Eye (tissue), 1 donor: ENCODE results near the gene FGD1.
"Not testable (repeated sequence)": the region's sequence is repeated elsewhere in the genome, so short reads cannot be mapped to it uniquely, and the experiment has no call there.

ENCODE experiments used
- DNase-seq: peaks from one replicate; pipeline ENCODE4 v3.0.0-alpha.2; 2015

The FGD1 gene

GRCh38 chrX:54495814-54496516, at the start of gene FGD1:
FGD1 (minus strand) TSS chrX:54496234; CDS start chrX:54495432, 802 bp downstream.
- peak; percentile 82 for DNase-seq

GRCh38 chrX:54542239-54542638, 46.2 kb upstream of the FGD1 start:
- not testable (repeated sequence) for DNase-seq

GRCh38 chrX:54540289-54540688, 44.3 kb upstream of the FGD1 start:
- DNase-seq: no peak

- no peak for DNase-seq
Measured at GRCh38 chrX:54534271-54534670, 38.2 kb upstream of the FGD1 start.

- no peak for DNase-seq
Measured at GRCh38 chrX:54530357-54530900, 34.4 kb upstream of the FGD1 start.

- peak; percentile 95 for DNase-seq
Measured at GRCh38 chrX:54529552-54530356, 33.7 kb upstream of the FGD1 start, which contains the start of gene GNL3L. GNL3L (plus strand) TSS chrX:54530219; CDS start chrX:54532567, 2,348 bp downstream.

- no peak for DNase-seq
Measured at GRCh38 chrX:54529151-54529550, 33.1 kb upstream of the FGD1 start.

GRCh38 chrX:54509400-54509799, 13.4 kb upstream of the FGD1 start:
- peak; percentile 18 for DNase-seq

- no peak for DNase-seq
Measured at GRCh38 chrX:54496936-54497335, 902 bp upstream of the FGD1 start.

- DNase-seq: no peak
Measured at GRCh38 chrX:54496517-54496852, 451 bp upstream of the FGD1 start.

GRCh38 chrX:54494989-54495813, 833 bp downstream of the FGD1 start:
- no peak for DNase-seq

- DNase-seq: peak; percentile 49
Measured at GRCh38 chrX:54494166-54494988, 1.7 kb downstream of the FGD1 start.

- no peak for DNase-seq
Measured at GRCh38 chrX:54492340-54492739, 3.7 kb downstream of the FGD1 start.

- DNase-seq: not testable (repeated sequence)
Measured at GRCh38 chrX:54489819-54490218, 6.2 kb downstream of the FGD1 start.

GRCh38 chrX:54484666-54485065, 11.4 kb downstream of the FGD1 start:
- no peak for DNase-seq

- peak; percentile 10 for DNase-seq
Measured at GRCh38 chrX:54483946-54484345, 12.1 kb downstream of the FGD1 start.

GRCh38 chrX:54482839-54483593, 13.0 kb downstream of the FGD1 start:
- DNase-seq: peak; percentile 34

- peak; percentile 74 for DNase-seq
Measured at GRCh38 chrX:54479136-54480111, 16.6 kb downstream of the FGD1 start.

GRCh38 chrX:54473993-54474859, 21.8 kb downstream of the FGD1 start:
- no peak for DNase-seq
